ENCODE results near the gene DKC1.
"Not testable (repeated sequence)": the region's sequence is repeated elsewhere in the genome, so short reads cannot be mapped to it uniquely, and the experiment has no call there.

The DKC1 gene

DNA sequence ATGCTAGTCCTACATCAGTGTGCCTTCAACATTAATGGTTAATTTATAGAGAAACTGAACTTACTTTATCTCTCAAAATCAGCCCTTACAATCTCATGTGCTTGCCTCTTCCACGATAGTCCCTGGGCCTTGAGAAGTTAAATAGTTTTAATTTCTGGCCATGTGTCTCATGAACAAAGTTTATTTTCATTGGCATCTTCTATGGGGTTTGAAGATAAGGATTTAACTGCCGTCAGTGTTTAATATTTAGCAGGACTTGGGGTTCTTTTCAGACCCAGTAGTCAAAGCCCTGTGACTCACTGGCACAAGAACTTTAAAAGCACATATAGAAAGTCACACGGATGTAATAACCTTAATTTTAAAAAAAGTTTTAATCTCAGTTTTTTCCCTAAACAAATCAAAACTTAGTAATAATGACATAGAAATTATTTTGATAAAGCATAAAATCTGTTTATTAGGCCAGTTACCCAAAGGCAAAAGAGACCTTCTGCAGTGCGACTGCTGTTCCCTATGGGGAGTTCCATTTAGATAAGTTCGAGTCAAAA lies 52.7 kb downstream of the DKC1 start:
- in situ Hi-C loops (cut with MboI; ENCODE audit: low sequenced_read_pairs), result no loop called here

DNA sequence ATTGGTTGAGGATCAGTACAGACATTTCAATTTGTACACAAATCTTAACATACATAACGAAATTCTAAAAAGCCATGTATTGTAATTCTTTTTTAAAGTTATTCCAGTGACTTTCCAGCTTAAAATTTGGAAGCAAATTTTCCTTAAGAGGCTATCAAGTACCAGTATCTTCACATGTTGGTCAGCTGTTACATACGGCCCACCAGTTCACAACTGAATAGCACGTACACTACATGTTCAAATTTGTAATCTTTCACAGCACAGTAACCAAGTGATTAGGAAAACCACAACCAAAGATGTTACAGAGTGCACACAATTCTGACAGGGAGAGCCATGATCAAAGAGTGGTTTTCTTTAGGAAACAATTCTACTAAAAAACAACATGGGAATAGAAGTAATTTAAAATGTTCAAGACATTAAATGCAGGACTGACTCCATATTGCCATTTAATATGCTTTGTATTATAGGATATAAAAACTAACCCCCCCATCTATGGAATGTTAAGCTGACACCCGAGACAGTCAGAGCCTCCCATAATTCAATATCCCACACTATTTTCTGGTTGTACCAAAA lies 53.7 kb downstream of the DKC1 start:
- in situ Hi-C loops (cut with MboI; ENCODE audit: low sequenced_read_pairs), result not testable (repeated sequence)

DNA sequence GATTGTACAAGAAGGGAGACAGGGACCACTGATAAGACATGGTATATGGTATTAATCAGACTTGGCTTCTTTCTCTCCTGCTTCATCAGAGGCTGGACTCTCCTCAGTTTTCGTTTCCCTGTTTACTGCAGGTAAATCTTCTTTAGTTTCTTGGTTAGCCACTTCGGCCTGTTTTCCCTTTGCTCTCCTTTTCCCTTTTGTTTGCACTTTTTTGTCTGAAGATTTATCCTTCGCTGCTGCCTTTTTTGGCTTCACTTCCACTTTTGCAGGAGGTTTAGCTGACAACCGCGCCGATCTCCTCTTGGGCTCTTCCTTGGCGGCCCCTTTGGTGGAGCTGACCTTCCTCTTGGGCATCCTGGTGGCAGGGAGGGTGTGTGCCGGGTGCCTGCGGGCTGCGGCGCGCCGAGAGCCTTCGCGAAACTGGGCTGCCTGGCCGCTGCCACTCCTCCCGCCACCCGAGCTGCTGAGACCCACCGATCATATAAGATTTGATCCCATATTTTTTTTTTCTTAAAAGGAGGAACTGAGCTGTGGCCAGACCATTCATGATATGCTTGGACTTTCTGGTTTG lies 54.5 kb downstream of the DKC1 start:
- in situ Hi-C loops (cut with MboI; ENCODE audit: low sequenced_read_pairs), result not testable (repeated sequence)

DNA sequence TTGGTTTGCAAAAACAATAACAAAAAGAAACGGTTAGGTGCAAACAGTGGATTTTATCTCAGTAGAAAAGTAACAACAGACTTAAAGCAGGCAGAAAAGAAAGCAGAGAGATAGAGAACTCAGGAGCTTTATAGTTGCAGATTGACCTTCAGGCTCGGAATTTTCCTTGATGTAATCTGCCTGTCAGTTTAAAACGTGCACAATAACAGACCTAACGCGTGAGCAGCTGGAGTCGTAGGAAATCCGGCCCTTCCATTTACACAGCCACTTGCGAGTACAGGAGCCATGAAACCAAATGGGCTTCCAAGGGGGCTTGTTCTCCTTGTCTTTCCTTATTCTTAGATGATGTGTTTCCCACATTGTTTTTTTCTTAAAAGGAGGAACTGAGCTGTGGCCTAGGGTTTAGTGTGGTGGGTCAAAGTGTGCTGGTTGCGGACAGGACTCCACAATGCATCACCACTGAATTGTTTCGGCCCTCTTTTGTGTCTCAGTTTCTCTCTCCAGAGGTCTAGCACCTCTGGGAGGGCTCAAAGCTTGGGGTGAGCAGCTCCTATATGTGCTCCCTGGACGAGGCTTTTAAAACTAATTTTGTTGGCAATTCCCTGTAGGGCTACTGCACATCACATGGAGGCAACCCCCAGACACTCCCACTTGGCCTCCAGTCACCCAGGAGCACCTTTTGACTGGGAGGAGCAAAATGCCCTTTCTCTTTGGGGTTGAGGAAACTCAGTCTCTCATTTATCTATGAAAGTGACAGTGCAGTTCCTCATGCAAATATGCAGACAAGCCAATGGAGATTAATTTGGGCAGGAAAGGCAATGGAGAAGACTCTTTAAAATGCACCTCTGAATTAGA lies 56.5 kb downstream of the DKC1 start:
- in situ Hi-C loops (cut with MboI; ENCODE audit: low sequenced_read_pairs), result no loop called here

DNA sequence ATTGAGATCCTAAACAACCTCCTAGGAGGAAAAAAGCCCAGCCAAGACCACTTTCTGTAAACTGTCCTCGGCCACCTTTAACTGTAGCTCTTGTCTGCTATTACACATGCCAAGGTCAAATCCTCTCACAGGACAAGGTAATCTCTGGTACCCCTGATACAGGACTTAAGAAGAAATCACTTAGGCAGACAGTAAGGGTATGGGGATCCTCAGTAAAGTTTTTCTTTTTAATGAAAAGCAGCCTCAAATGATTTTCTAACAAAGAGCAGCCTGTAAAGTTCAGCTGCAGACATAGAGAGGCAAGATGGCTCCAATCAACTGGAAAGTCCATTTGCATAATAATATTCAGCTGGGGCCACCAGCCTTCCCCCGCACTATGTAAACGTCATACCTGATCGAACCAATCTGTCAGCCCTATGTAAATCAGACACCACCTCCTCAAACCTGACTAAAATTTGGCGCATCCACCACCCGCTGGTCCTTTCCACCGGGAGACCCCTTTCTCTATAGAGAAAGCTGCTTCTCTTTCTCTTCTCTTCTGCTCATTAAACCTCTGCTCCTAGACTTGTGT lies 57.2 kb downstream of the DKC1 start:
- in situ Hi-C loops (cut with MboI; ENCODE audit: low sequenced_read_pairs), result no loop called here

DNA sequence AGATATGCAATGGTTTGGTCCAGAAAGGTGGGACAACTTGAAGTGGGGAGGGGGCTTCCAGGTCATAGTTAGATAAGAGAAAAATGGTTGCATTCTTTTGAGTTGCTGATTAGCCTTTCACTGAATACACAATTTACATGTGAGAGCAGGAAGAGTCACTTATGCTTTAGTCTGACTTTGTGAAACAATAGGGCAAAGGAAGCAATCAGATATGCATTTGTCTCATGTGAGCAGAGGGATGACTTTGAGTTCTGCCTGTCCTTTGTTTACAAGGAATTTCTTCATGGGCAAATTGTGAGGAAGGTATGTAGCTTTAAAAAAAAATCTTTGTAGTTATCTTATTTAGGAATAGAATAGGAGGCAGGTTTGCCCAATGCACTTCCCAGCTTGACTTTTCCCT lies 58.9 kb downstream of the DKC1 start:
- in situ Hi-C loops (cut with MboI; ENCODE audit: low sequenced_read_pairs), result no loop called here

DNA sequence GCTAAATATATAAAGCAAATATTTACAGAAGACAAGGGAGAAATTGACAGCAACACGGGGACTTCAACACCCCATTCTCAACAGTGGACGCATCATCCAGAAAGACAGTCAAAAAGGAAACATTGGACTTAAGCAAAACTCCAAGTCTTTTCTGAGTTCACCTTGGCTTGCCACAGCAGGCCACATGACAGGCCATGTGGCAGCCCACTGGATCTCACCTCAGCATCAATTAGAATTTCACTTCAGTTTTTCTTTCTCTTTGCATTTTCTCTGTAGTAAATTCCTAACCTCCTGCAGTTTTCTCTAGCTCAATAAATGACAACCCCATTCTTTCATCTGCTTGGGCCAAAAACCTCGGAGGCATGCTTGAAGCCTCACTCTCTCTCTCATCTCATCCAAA lies 59.4 kb downstream of the DKC1 start:
- in situ Hi-C loops (cut with MboI; ENCODE audit: low sequenced_read_pairs), result no loop called here

DNA sequence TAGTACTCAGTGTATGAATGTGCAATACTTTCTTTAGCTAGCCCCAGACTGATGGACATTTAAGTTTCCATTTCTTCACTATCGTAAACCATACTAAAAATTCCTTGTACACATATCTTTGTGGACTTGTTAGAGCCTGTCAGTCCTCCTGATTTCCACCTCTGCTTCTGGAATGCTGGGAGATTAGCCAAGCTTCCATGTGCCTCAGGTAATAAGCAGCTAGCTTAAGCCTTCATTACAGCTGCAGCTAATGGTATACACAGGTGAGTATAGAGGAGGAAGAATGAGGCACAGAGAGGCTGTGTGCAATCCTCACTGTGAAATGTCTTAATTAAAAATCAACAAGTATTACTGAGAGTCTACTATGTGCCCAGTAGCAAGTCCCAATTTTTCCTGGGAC lies 62.0 kb downstream of the DKC1 start:
- in situ Hi-C loops (cut with MboI; ENCODE audit: low sequenced_read_pairs), result no loop called here

DNA sequence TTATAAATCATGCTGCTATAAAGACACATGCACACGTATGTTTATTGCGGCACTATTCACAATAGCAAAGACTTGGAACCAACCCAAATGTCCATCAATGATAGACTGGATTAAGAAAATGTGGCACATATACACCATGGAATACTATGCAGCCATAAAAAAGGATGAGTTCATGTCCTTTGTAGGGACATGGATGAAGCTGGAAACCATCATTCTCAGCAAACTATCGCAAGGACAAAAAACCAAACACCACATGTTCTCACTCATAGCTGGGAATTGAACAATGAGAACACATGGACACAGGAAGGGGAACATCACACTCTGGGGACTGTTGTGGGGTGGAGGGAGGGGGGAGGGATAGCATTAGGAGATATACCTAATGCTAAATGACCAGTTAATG lies 62.9 kb downstream of the DKC1 start:
- in situ Hi-C loops (cut with MboI; ENCODE audit: low sequenced_read_pairs), result not testable (repeated sequence)
